ENCODE measurements around the gene CHAF1A. TPM values are rescaled to one million over a fixed set of nuclear protein-coding genes. Genes with fewer than 3 reads are reported as not detected.
A peak's percentile ranks its signal among the peaks of the same experiment; 100 is the strongest.

Gene CHAF1A
- total RNA-seq, 2 donors from 2014 or later: 2.6 to 5.0 TPM

DNA sequence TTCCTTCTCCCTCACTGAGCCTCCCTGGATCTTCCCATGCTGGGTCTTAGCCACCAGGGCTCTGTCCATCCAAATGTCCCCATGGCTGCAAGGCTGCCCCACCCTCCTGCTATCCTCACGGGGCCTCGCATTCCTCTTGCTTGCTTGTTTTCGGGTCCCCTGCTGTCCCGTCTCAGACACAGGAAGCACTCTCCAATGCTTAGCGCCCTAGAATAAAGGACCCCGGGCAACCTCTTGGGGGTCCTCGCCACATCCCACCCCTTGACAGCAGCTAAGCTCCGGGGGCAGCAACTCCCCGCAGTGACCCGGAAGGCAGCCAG lies 25.8 kb upstream of the CHAF1A start:
- TF ChIP-seq, protein P1, sequence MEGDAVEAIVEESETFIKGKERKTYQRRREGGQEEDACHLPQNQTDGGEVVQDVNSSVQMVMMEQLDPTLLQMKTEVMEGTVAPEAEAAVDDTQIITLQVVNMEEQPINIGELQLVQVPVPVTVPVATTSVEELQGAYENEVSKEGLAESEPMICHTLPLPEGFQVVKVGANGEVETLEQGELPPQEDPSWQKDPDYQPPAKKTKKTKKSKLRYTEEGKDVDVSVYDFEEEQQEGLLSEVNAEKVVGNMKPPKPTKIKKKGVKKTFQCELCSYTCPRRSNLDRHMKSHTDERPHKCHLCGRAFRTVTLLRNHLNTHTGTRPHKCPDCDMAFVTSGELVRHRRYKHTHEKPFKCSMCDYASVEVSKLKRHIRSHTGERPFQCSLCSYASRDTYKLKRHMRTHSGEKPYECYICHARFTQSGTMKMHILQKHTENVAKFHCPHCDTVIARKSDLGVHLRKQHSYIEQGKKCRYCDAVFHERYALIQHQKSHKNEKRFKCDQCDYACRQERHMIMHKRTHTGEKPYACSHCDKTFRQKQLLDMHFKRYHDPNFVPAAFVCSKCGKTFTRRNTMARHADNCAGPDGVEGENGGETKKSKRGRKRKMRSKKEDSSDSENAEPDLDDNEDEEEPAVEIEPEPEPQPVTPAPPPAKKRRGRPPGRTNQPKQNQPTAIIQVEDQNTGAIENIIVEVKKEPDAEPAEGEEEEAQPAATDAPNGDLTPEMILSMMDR (IDR thresholded peaks at IDR 0.05): no peak
- Histone ChIP-seq H3K27me3 (no peaks in the 10 kb centered on the region), H3K9me3 (no peaks in the 10 kb centered on the region), H3K4me1 (peaks cover 0 to 96% of the 10 kb centered on the region in 2 donors), H3K27ac (peak overlapping the region; percentile 91 to 95), H3K36me3 (no peaks in the 10 kb centered on the region), H3K4me3 (no peak overlapping the region)
- no peak for DNase-seq (ENCODE audit: low spot score)

DNA sequence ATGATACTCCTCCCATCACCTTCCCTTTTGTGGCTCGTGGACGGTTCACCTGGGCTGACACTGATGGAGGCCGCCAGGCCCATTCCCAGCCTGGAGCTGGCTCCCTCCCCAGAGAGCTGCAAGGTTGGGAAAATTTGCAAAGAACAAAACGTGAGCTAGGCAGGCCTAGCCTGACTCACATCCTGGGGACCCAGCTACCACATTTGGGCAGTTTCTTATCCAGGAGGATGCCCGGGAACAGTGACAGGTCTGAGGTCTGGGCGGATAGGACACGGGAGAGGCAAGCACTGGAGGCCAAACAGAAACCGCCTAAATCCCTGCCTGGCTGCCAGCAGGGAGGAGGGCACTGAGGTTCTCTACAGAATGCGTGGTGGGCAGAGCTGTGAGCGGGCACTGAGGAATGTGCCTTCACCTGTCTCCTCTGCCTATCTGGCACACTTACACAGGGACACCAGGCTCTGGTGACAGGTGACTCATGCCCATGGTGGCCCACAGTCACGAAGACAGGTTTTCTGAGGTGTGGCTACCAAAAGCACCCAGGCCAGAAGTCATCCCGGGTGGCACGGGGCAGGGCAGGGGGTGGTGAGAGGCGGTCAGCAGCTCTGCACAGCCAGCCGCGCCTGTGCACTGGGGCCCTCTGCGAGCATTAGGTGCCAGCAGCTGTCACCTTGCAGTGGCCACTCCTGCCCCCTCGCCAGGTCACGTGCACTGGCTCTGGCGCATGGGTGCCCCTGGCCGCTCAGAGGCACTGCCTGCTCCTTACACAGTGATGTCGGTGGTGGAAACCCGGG lies 25.3 kb upstream of the CHAF1A start:
- DNase-seq (ENCODE audit: low spot score): no peak
- Histone ChIP-seq H3K36me3 (no peaks in the 10 kb centered on the region), H3K27me3 (no peaks in the 10 kb centered on the region), H3K4me3 (no peak overlapping the region), H3K27ac (peak overlapping the region; percentile 91 to 95), H3K4me1 (peaks cover 0 to 90% of the 10 kb centered on the region in 2 donors), H3K9me3 (no peaks in the 10 kb centered on the region)
- TF ChIP-seq, protein P1 (IDR thresholded peaks at IDR 0.05): no peak

DNA sequence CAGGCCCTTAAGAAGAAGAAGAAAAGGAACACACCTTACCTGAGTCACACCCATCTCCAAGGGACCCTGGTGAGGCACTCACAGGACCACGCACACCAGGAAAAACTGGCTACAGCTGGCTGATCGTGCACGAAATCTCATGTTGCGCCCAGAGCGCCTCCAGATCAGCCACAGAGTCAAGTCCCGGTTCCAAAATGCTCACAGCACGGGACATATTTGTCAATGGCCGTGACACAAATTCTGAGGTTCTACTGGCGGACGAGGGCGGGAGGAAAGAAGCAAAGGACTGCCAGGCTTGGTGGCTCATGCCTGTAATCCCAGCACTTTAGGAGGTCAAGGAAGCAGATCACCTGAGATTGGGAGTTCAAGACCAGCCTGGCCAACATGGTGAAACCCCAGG lies 23.6 kb upstream of the CHAF1A start:
- Histone ChIP-seq H3K4me3 (no peak overlapping the region), H3K4me1 (peaks cover 0 to 73% of the 10 kb centered on the region in 2 donors), H3K27ac (peak overlapping the region in 1 of 2 donors; percentile 56), H3K36me3 (no peaks in the 10 kb centered on the region), H3K27me3 (no peaks in the 10 kb centered on the region), H3K9me3 (no peaks in the 10 kb centered on the region)
- TF ChIP-seq, protein P1 (IDR thresholded peaks at IDR 0.05): no peak
- no peak for DNase-seq (ENCODE audit: low spot score)

DNA sequence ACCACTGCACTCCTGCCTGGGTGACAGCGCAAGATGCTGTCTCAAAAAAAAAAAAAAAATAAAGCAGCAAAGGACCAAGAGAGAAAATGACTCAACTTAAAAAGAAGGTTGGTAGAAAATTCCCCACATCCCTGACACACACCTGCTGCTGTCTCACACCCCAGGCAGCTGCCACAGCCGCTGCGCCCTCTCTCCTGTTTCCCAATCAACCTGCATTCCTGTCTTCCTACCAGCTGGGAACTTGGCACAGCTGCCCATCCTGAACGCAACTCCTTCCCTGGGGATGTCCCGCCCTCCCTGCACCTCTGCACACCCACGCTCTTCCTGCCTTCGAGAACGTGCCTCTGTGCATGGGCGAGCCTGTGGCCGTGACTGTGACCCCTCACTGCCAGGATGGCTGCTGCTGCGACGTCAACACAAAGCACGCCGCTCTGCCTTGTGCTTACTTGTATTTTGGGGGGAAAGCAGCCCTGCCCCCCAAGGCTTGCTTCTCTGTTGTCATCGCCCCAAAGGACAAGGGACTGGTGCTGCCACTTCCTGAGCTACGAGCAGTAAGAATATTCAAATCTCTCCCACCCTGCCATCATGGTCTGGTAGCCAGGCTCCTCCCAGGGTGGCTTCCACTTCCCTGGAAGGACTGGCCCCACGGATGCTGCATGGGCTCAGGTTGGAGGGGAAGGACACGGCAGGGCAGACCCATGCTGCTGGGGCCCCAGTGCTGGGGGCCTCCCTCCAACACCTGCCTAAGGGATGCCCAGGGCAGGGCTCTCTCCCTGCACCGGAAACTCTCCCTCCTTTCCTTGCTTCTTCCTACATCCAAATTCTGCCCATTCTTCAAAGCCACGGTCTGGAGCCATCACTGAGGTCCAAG lies 22.8 kb upstream of the CHAF1A start:
- peaks cover 0 to 66% of the 10 kb centered on the region in 2 donors for H3K4me1 ChIP-seq

DNA sequence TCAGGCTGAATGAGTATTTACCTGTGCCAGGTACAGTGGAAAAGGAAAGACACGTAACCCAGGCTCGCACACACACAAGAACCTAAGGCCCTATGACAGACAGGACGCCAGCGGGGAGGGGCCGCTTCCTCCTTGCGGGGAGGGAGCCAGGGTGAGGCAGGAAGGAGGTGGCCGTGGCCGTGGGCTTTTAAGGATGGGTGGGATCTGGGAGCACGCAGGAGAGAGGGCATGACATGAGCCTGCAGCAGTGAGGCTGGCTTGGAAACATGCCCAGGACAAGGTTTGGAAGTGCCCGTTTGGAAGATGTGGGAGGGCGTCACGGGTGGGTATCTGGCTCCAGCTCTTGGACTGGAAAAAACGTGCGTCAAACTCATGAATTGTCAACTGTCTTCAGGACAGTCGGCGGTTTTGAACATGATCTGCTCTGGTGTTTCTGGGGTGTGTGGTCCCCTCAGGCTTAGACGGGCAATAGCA lies 22.1 kb upstream of the CHAF1A start:
- Histone ChIP-seq H3K4me3 (no peak overlapping the region), H3K27ac (peak overlapping the region; percentile 56 to 68), H3K4me1 (peaks cover 0 to 59% of the 10 kb centered on the region in 2 donors)

More for the DNA sequence above, 22.8 kb upstream of the CHAF1A start:
- H3K27ac ChIP-seq: peak overlapping the region; percentile 56 to 68
- no peaks in the 10 kb centered on the region for H3K36me3 ChIP-seq
- TF ChIP-seq, protein P1 (IDR thresholded peaks at IDR 0.05): no peak
- no peak for DNase-seq (ENCODE audit: low spot score)
- H3K4me3 ChIP-seq: no peak overlapping the region
- no peaks in the 10 kb centered on the region for H3K9me3 ChIP-seq
- H3K27me3 ChIP-seq: no peaks in the 10 kb centered on the region

More for the DNA sequence above, 22.1 kb upstream of the CHAF1A start:
- Histone ChIP-seq H3K9me3 (no peaks in the 10 kb centered on the region), H3K36me3 (no peaks in the 10 kb centered on the region), H3K27me3 (no peaks in the 10 kb centered on the region)
- DNase-seq (ENCODE audit: low spot score): no peak
- TF ChIP-seq, protein P1 (IDR thresholded peaks at IDR 0.05): no peak
